ENCODE data around the gene ASXL1.
"Not testable (repeated sequence)": the region's sequence is repeated elsewhere in the genome, so short reads cannot be mapped to it uniquely, and the experiment has no call there.

The ASXL1 gene

GRCh38 chr20:32363492-32363891 is 5.4 kb downstream of the ASXL1 start:
- DNase-seq = no peak

GRCh38 chr20:32364554-32365208 is 6.5 kb downstream of the ASXL1 start:
- no peak for DNase-seq

GRCh38 chr20:32365564-32365963 is 7.4 kb downstream of the ASXL1 start:
- no peak for DNase-seq

DNA sequence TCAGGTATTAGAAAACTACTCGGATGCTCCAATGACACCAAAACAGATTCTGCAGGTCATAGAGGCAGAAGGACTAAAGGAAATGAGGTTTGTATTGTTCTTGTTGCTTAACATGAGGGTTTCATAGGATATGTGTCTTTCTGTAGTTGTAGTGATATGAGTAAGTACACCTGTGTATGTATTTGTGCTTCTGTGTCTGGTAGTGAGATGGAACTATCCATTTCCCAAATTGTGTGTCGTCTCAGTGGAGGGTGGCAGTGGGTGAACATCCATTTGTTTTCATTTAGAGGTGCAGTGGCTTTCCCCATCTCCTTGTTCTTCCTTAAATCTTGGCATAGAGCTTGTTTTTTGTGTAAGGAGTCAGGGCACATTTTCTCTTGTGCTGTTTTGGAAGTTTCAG is 8.2 kb downstream of the ASXL1 start:
- DNase-seq = no peak

DNA sequence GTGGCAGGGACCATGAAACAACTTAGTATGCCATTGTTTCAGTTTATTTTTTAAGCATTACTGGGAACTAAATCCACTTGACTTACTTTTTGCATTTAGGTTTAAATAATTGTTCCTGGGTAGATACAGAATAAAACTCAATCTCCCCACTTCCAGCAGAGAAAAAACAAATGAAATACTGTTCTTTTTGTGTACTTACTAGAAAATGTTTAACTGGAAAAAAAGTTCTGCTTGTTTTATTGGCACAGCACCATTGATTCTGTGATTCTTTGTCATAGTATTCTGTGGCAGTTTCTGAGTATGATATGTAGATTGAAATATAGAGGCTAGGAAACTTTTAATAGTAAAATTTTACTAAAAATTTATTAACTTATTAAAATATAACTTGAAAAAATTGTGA is 10.2 kb downstream of the ASXL1 start:
- DNase-seq = no peak

DNA sequence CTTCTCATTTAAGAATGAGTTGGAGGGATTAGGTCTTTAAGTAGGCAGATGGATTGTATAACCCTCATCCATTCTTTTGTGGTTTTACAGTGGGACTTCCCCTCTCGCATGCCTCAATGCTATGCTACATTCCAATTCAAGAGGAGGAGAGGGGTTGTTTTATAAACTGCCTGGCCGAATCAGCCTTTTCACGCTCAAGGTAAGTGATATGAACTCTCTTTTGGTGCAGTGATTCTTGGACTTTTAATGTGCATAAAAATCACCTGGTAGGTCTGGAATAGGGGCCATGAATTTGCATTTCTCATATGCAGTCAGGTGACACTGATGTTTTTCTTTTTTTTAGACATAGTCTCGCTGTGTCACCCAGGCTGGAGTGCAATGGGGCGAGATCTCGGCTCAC is 10.8 kb downstream of the ASXL1 start:
- DNase-seq = no peak

GRCh38 chr20:32370897-32371296 is 12.8 kb downstream of the ASXL1 start:
- no peak for DNase-seq

DNA sequence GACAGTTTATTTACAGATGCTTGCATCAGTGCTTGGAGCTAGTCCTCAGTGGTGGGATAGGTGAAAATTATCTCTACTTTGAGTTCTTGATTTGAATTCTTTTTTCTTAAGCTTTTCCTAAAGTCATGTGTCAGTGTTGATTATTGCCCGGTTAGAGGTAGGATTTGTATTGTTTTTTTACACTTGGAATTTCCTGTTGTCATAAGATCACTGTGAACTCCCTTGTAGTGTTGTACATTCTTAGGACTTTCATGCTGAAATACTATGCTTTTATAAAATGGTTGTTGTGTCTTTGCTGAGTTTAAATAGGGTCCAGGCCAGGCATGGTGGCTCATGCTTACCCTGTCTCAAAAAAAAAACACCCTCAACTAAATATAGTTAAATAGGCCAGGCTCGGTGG is 20.3 kb downstream of the ASXL1 start:
- DNase-seq = no peak

- not testable (repeated sequence) for DNase-seq
These were observed 21.9 kb downstream of the ASXL1 start for GRCh38 chr20:32380037-32380436.

GRCh38 chr20:32380745-32381144 is 22.6 kb downstream of the ASXL1 start:
- no peak for DNase-seq

DNA sequence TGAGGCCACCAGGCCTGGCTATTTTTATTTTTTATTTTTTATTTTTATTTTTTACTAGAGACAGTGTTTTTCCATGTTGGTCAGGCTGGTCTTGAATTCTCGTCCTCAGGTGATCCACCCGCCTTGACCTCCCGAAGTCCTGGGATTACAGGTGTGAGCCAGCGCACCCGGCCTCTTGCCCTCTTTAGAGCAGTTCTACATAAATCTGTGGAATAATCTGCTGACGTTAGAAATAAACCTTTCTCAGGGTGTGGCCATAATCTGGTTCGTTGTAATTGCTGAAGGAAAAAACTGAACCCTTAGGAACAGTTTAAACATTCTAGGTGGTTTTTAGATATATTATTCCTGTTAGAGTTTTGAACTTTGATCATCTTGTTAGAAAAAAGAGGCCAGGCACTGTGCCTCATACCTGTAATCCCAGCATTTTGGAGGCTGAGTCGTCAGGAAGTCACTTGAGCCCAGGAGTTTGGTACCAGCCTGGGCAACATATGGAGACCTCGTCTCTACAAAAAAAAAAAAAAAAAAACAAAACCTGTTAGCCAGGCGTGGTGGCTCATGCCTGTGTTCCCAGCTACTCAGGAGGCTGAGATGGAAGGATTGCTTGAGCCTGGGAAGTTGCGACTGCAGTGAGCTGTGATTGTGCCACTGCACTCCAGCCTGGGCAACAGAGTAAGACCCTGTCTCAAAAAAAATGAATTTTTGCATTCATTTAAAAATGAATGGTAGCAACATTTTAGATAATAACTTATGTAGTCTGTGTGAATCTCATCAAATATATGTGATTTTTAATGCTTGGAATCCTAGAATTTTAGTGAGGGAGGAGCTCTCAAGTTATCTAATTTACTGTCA is 24.2 kb downstream of the ASXL1 start:
- DNase-seq = no peak

DNA sequence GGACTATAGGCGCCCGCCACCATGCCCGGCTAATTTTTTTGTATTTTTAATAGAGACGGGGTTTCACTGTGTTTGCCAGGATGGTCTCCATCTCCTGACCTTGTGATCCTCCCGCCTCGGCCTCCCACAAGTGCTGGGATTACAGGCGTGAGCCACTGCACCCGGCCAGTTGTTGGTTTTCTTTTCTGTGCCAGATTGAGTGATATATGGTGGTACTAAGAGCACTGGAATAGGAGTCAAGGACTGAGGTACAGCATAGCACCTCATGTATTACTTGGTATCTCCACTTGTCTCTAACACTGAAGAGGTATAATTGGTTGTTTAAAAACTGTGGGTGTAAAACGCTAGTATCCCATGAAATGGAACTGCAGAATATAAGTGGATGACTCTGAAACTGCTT is 25.3 kb downstream of the ASXL1 start:
- DNase-seq = not testable (repeated sequence)

GRCh38 chr20:32385541-32385940 is 27.4 kb downstream of the ASXL1 start:
- DNase-seq = no peak

GRCh38 chr20:32386091-32386490 is 28.0 kb downstream of the ASXL1 start:
- no peak for DNase-seq

- no peak for DNase-seq
These were observed 29.1 kb downstream of the ASXL1 start for GRCh38 chr20:32387252-32387651.

DNA sequence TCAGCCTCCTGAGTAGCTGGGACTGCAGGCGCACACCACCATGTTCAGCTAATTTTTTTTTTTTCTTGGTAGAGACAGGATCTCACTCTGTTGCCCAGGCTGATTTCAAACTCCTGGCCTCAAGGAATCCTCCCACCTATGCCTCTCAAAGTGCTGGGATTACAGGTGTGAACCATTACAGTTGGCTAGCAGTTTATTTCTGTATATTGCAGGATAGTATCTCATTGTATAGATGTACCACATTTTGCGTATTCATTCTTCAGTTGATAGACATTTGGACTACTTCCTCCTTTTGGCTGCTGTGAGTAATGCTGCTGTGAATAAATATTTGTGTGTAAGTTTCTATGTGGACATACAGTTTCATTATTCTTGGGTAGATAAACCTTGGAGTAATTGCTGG is 32.9 kb downstream of the ASXL1 start:
- DNase-seq = no peak

DNA sequence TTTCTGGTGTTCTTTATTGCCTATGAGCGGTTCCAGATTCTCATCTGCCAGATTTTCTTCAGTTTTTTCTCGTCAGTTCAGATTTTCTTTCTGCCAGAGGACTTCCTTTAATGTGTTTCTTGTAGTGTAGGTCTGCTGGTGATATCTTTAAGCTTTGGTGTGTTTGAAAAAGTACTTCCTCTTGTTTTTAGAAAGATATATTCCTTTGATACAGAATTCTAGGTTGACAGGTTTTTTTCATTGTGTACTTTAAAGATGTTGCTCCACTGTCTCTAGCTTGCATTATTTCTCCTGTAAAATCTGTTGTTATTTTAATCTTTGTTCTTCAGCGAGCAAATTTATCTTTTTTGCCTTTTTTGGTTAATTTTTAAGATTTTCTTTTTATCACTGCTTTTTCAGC is 36.9 kb downstream of the ASXL1 start:
- no peak for DNase-seq

GRCh38 chr20:32396646-32397160 is 38.6 kb downstream of the ASXL1 start:
- DNase-seq = no peak

DNA sequence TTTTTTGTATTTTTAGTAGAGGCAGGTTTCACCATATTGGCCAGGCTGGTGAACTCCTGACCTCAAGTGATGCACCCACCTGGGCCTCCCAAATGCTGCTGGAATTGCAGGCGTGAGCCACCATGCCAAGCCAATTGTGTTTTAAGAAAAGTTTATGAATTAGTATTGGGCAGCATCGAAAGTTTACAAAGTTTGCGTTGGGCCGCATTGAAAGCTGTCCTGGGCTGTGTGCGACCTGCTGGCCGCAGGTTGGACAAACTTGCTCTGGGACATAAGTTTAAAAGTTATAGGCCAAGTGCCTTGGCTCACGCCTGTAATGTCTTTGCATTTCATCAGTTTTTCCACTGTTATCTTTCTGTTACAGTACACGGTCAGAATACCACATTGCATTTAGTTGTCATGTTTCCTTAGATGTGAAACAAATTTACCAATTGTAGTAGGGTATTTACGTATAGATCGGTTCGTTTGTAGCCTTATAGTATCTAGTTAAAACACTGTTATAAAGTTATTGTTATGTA is 39.5 kb downstream of the ASXL1 start:
- no peak for DNase-seq

- no peak for DNase-seq
These were observed 42.3 kb downstream of the ASXL1 start for GRCh38 chr20:32400476-32400875.

- no peak for DNase-seq
These were observed 45.9 kb downstream of the ASXL1 start for GRCh38 chr20:32404017-32404416.

GRCh38 chr20:32406701-32407100 is 48.6 kb downstream of the ASXL1 start:
- no peak for DNase-seq

- not testable (repeated sequence) for DNase-seq
These were observed 49.1 kb downstream of the ASXL1 start for GRCh38 chr20:32407131-32407750.

Measured in DMS153 (cell line).